ENCODE data around the gene MT1G. TPM values are rescaled to one million over a fixed set of nuclear protein-coding genes. Genes with fewer than 3 reads are reported as not detected.

Gene MT1G
- total RNA-seq, 1 experiment from 2014 or later: 23.4 TPM

- Mint-ChIP-seq H3K9me3 (peaks cover 9 to 11% of the 10 kb centered on the region in 2 experiments), H3K4me3 (no peak overlapping the region), H3K27me3 (ENCODE audit: low read depth) (peaks cover 56% of the 10 kb centered on the region), H3K4me1 (peaks cover 22 to 27% of the 10 kb centered on the region in 2 experiments), H3K27ac (no peak overlapping the region; a peak in 1 of 7 replicates), H3K36me3 (ENCODE audit: insufficient read depth in 1 of 3, low read depth in 3 of 3) (peaks cover 3 to 13% (median 8%) of the 10 kb centered on the region in 3 experiments; a peak in 6 of 7 replicates)
- no peak overlapping the region for H3K4ac ChIP-seq (ENCODE audit: low read depth, low read length)
- no CpG with 5 or more reads among the region's 4 CpGs for WGBS (ENCODE audit: extremely low coverage, insufficient read length, low lambda C conversion rate)
- no peaks in the 10 kb centered on the region for H3K27me3 ChIP-seq (ENCODE audit: insufficient read depth, low read length)
- no peak overlapping the region for H3K18ac ChIP-seq (ENCODE audit: insufficient read length, low read depth, low read length)
- H3K14ac ChIP-seq (ENCODE audit: insufficient read depth, low read length): no peak overlapping the region
- no peak overlapping the region for H2AK5ac ChIP-seq (ENCODE audit: insufficient read length, low read length)
- H4K91ac ChIP-seq (ENCODE audit: insufficient read length, low read depth, low read length): no peak overlapping the region
- H2AFZ ChIP-seq (ENCODE audit: low read length): no peak overlapping the region
- no peak overlapping the region for H2BK15ac ChIP-seq (ENCODE audit: low read depth, low read length)
- no peaks in the 10 kb centered on the region for H4K20me1 ChIP-seq (ENCODE audit: control insufficient read depth, insufficient read depth, insufficient read length)
- no peak overlapping the region for H2BK20ac ChIP-seq (ENCODE audit: low read depth, low read length, poor library complexity, severe bottlenecking)
- TF ChIP-seq, protein P1, sequence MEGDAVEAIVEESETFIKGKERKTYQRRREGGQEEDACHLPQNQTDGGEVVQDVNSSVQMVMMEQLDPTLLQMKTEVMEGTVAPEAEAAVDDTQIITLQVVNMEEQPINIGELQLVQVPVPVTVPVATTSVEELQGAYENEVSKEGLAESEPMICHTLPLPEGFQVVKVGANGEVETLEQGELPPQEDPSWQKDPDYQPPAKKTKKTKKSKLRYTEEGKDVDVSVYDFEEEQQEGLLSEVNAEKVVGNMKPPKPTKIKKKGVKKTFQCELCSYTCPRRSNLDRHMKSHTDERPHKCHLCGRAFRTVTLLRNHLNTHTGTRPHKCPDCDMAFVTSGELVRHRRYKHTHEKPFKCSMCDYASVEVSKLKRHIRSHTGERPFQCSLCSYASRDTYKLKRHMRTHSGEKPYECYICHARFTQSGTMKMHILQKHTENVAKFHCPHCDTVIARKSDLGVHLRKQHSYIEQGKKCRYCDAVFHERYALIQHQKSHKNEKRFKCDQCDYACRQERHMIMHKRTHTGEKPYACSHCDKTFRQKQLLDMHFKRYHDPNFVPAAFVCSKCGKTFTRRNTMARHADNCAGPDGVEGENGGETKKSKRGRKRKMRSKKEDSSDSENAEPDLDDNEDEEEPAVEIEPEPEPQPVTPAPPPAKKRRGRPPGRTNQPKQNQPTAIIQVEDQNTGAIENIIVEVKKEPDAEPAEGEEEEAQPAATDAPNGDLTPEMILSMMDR (conservative IDR thresholded peaks at IDR 0.05): no peak
- H4K5ac ChIP-seq (ENCODE audit: insufficient read length, low read depth, low read length): no peak overlapping the region
- H3K79me2 ChIP-seq (ENCODE audit: insufficient read depth, low read length): no peaks in the 10 kb centered on the region
- no peaks in the 10 kb centered on the region for H3K4me1 ChIP-seq (ENCODE audit: insufficient read depth, low read length)
- H3K4me2 ChIP-seq (ENCODE audit: insufficient read depth, insufficient read length, low read length): no peak overlapping the region
- H2BK12ac ChIP-seq (ENCODE audit: insufficient read length, low read depth, low read length): no peak overlapping the region
- no peaks in the 10 kb centered on the region for H3K79me1 ChIP-seq (ENCODE audit: insufficient read depth, low read depth, low read length, poor library complexity, severe bottlenecking)
- peaks cover 8% of the 10 kb centered on the region for H3K23me2 ChIP-seq (ENCODE audit: insufficient read length, low read depth, low read length, poor library complexity, severe bottlenecking)
- no peak overlapping the region for H3T11ph ChIP-seq (ENCODE audit: low read length)
- H4K8ac ChIP-seq (replicated peaks; ENCODE audit: insufficient read length, low read depth, low read length): no peak overlapping the region
- no peak overlapping the region for H2BK120ac ChIP-seq (ENCODE audit: low read depth, low read length, poor library complexity, severe bottlenecking)
- no peak for DNase-seq
- no peak overlapping the region for H3K56ac ChIP-seq (ENCODE audit: insufficient read length, low read depth, low read length)
- H3K27ac ChIP-seq (ENCODE audit: insufficient read length, low read depth, low read length): no peak overlapping the region
- H3K9me3 ChIP-seq (ENCODE audit: control insufficient read depth, low read depth, low read length): no peaks in the 10 kb centered on the region
- H3K9ac ChIP-seq (ENCODE audit: extremely low read depth, insufficient read length, low read length): no peak overlapping the region
- no peak overlapping the region for H2BK5ac ChIP-seq (ENCODE audit: insufficient read length, low read length)
- H3K23ac ChIP-seq (ENCODE audit: insufficient read length, low read depth, low read length): no peak overlapping the region
These were observed 16.5 kb upstream of the MT1G start for GRCh38 chr16:56684256-56684925.

All from H9 (cell line).